ENCODE data around the gene CC2D2A.

Gene CC2D2A

GRCh38 chr4:15466596-15466995, 3.1 kb upstream of the CC2D2A start:
- DNase-seq (ENCODE audit: low read depth in 2 of 2), result no peak

- no peak for DNase-seq (ENCODE audit: low read depth in 2 of 2)
Observed at GRCh38 chr4:15470128-15470475, 420 bp downstream of the CC2D2A start.

GRCh38 chr4:15476396-15476795, 6.7 kb downstream of the CC2D2A start:
- no peak for DNase-seq (ENCODE audit: low read depth in 2 of 2)

GRCh38 chr4:15478724-15479088, 9.0 kb downstream of the CC2D2A start:
- no peak for DNase-seq (ENCODE audit: low read depth in 2 of 2)

- no peak for DNase-seq (ENCODE audit: low read depth in 2 of 2)
Observed at GRCh38 chr4:15479089-15479912, 9.6 kb downstream of the CC2D2A start.

- no peak for DNase-seq (ENCODE audit: low read depth in 2 of 2)
Observed at GRCh38 chr4:15479913-15480185, 10.2 kb downstream of the CC2D2A start.

DNA sequence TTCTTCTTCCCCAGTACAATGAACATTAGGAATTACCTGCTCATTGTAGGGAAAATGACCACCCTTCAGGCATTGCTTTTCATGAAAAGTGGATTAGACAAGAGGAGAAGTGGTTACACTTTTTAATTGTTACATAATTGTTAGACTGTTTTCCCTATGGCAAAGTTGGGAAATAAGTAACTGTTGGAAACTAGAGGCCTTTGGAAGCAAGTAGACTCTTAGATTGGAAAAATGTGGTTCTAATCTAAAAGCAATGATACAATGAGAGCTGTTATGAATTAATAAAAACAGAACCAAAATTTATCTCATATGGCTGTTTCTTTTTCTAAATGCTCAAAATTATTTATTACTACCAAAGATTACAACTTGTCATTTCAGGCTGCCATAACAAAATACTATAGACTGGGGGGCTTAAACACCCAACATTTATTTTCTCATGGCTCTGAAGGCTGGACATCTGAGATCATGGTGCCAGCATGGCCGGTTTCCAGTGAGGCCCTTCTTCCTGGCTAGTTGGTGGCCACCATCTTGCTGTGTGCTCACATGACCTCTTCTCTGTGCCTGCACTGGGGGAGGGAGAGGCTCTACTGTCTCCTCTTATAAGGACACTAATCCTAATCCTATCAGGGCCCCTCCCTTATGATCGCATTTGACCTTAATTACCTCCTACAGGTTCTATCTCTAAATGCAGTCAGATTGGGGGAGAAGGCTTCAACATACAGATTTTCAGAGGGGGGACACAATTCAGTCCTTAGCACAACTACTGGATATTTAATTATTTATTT, 12.5 kb downstream of the CC2D2A start:
- DNase-seq (ENCODE audit: low read depth in 2 of 2), result no peak

GRCh38 chr4:15482842-15483241, 13.2 kb downstream of the CC2D2A start:
- no peak for DNase-seq (ENCODE audit: low read depth in 2 of 2)

- no peak for DNase-seq (ENCODE audit: low read depth in 2 of 2)
Observed at GRCh38 chr4:15488136-15488535, 18.5 kb downstream of the CC2D2A start.

DNA sequence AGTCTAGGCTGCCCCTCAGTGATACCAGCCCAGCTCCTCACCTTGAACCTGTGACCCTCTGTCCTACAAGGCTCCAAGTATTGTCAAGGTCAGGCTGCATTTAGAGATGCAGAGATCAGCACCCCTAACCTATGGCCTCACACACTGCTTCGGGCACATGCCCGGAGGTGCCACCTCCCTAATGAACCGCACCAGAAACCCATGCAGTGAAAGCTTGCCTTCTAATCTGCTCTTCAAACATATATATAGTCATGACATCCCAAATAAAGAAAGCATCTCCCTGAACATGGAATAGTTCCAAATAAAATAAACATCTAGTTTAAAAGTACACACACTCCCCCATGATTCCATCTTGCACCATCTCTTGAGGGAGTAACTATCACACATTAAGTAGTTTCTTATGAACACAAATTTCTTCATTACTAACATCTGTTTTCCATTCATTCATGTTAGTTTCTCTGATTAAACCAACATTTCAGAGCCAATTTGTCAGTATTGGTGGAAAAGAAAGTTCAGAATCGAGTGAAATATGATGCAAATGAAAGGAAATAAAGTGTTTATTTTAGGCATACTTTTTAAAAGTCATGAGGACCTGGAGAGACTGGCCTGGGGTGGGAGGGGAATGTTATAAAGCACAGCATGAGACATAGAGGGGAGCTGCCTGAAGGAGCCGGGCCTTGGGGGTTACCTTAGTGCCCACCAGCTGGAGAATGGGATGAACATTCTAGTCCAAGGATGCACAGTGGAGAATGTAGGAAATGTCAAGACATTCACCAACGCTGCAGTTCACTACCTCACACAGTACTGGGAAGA, 19.2 kb downstream of the CC2D2A start:
- no peak for DNase-seq (ENCODE audit: low read depth in 2 of 2)

DNA sequence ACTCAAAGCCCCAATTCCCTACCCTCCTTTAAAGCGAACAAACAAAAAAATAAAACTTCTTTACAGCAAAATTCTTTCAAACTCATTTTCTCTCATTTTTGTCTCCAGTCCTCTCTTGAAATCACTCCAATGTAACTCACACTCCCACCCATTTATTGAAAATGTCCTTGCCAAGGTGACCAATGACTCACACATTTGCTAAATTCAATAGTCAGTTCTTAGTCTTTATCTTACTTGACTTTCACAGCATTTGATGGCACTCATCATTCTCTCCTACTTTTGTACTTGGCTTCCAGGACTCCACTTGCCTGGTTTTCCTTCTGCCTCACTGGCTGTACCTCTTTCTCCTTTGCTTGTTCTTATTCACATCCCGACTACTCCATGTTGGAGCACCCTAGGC, 19.9 kb downstream of the CC2D2A start:
- no peak for DNase-seq (ENCODE audit: low read depth in 2 of 2)

- no peak for DNase-seq (ENCODE audit: low read depth in 2 of 2)
Observed at GRCh38 chr4:15493411-15493810, 23.7 kb downstream of the CC2D2A start.

DNA sequence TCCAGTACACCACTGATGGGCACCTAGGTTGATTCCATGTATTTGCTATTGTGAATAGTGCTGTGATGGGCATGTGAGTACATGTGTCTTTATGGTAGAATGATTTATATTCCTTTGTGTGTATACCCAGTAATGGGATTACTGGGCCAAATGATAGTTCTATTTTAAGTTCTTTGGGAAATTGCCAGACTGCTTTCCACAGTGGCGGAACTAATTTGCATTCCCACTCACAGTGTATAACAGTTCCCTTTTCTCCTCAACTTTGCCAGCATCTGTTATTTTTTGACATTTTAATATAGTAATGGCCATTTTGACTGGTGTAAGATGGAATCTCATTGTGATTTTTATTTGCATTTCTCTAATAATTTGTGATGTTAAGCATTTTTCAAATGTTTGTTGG, 25.9 kb downstream of the CC2D2A start:
- DNase-seq (ENCODE audit: low read depth in 2 of 2), result no peak

GRCh38 chr4:15498356-15498755, 28.7 kb downstream of the CC2D2A start:
- no peak for DNase-seq (ENCODE audit: low read depth in 2 of 2)

DNA sequence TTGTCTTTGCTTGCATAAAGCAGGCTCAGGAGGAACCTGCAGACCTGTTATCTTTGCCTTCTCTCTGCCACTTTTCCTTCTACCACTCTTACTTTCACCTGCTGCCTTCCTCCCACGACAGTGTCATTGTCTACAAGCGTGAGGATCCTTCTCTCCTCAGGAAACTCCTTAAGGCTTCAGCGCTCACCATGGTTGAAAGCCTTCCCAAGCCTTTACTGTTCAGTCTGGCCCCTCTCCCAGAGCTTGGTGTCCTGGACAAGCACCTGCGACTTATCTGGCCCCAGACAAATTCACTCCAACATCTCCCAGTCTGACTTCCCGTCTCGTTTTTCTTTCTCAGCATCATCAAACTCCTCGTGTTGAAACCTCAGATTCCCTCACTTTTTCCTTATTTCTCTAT, 31.0 kb downstream of the CC2D2A start:
- no peak for DNase-seq (ENCODE audit: low read depth in 2 of 2)

DNA sequence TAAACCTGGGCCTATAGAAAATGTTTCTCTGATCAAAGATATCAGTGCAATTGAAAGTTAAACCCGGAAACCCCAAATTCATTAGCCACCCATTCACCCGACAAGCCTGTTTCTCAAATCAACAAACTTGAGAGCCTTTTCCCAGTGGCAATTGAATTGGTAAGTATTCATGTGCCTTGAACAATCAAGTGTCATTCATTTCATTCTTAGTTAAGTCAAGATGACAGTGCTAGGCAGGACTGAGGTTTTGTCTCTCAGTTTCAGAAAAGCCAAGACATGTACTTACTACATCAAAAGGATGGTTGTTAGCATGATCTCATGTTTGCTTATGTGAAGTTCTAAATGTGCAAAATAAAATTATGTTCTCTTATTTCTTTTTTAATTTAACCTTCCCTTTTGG, 32.3 kb downstream of the CC2D2A start:
- no peak for DNase-seq (ENCODE audit: low read depth in 2 of 2)

DNA sequence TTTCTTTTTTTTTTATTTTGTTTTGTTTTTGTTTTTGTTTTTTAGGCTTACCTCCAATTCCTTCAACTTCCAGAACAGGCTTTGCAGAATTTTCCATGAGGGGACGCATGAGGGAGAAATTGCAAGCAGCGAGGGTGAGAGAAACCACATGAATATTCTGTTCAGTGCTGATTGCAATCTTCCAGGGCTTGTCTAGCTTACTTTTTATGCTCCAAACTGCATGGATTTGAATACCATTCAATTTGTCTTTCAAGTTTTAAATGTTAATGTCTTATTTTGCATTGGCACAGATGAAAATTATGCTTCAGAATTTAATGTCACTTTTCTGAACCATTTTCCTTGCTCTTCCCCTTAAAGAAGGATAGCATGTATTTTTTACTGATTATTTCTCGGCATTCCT, 32.7 kb downstream of the CC2D2A start:
- DNase-seq (ENCODE audit: low read depth in 2 of 2), result no peak

DNA sequence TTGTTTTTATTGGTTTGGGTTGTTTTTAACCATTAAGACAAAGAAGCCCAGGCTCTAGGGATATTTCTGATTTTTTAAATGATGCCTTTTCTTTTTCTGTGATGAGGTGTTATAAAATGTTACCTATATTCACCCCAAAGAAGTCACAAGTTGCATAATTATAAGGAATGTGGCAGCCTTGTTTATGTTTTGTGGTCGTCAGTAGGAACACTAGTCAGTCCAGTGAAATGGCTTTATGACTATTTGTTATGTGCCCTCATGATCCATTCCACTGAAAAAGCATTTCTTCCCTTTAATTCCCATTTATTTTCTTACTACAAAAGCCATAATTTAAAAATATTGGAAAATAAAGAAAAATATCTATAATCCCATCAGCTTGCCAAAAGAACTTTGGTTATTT, 34.4 kb downstream of the CC2D2A start:
- no peak for DNase-seq (ENCODE audit: low read depth in 2 of 2)

DNA sequence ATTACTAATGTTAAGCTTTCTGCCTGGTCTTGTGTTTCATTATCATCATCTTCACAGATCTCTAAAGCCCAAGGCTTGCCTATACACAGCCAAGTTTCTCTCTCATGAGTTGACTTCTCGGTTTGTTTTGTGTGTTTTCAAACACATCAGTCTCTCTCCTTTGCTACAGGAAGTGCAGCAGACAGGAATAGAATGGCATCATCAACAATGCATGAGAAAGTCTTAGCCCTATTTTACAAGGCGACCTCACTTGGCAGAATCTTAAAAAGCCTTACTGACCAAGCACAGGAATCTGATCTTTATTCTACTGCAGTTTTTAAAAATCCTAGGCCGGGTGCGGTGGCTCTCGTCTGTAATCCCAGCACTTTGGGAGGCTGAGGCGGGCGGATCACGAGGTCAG, 36.8 kb downstream of the CC2D2A start:
- DNase-seq (ENCODE audit: low read depth in 2 of 2), result no peak

- DNase-seq (ENCODE audit: low read depth in 2 of 2), result no peak
Observed at GRCh38 chr4:15507679-15508078, 38.0 kb downstream of the CC2D2A start.

DNA sequence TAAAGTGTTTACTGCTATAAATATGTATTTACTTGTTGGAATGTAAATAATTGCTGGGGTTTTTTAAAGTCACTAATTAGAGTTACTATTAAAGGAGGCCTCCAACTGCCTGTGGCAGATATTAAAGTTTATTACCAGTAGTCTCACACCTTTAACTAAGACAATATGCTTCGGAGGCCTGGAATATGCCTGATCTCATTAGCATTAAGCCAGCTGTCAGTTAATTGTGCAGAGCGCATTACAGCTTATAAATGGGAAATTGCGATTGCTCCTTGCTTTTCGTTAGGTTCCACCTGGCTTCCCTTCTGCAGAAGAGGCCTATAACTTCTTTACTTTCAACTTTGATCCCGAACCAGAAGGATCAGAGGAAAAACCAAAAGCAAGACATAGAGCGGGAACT, 41.3 kb downstream of the CC2D2A start:
- no peak for DNase-seq (ENCODE audit: low read depth in 2 of 2)

GRCh38 chr4:15513545-15513944, 43.9 kb downstream of the CC2D2A start:
- DNase-seq (ENCODE audit: low read depth in 2 of 2), result no peak

GRCh38 chr4:15515106-15515505, 45.4 kb downstream of the CC2D2A start:
- no peak for DNase-seq (ENCODE audit: low read depth in 2 of 2)
